Muscle of leg (tissue), 11 donors: ENCODE results near the gene AVEN. TPM values are rescaled to one million over a fixed set of nuclear protein-coding genes. Genes with fewer than 3 reads are reported as not detected.

ENCODE experiments used
- DNase-seq: peaks from one replicate; pipeline ENCODE4 v3.0.0; 2013
- H3K27ac ChIP-seq: one replicate; pipeline ENCODE4 v1.5.1; 2013; ENCODE audit warnings: mild to moderate bottlenecking, low read length, control low read depth
- H3K27me3 ChIP-seq: one replicate; pipeline ENCODE4 v1.6.1; 2013; ENCODE audit warnings: low read length; ENCODE audit not compliant: control insufficient read depth, insufficient read depth
- H3K36me3 ChIP-seq: one replicate; pipeline ENCODE4 v1.6.1; 2013; ENCODE audit warnings: low read length; ENCODE audit not compliant: control insufficient read depth, insufficient read depth
- H3K4me1 ChIP-seq: one replicate; pipeline ENCODE4 v1.6.1; 2013; ENCODE audit warnings: low read length; ENCODE audit not compliant: control insufficient read depth, insufficient read depth
- H3K4me3 ChIP-seq: one replicate; pipeline ENCODE4 v1.5.1; 2013; ENCODE audit warnings: low read length, control low read depth
- H3K9me3 ChIP-seq: replicated peaks from 2 replicates; pipeline ENCODE4 v1.6.1; 2013; ENCODE audit warnings: low read depth, low read length; ENCODE audit not compliant: control insufficient read depth
- WGBS: methylation state at CpG from one replicate; pipeline ENCODE4 v1.1.5; 2013; ENCODE audit warnings: missing lambda C conversion rate; ENCODE audit not compliant: insufficient coverage; 5-methylcytosine and 5-hydroxymethylcytosine counted together
- polyA plus RNA-seq, 8 donors: library from polyadenylated mRNA; unstranded; fragments of 120-200 nt; gene quantifications; one replicate each; pipeline versions ENCODE4 v1.2.1 to v1.2.3, GENCODE V29; 2013; ENCODE audit warnings: inconsistent platforms in 1 of 8, low replicate concordance in 1 of 8; ENCODE audit not compliant: insufficient read length in 8 of 8, insufficient read depth in 1 of 8
- total RNA-seq: library from RNA; stranded (reverse); fragments of 120-200 nt; gene quantifications from one replicate; pipeline ENCODE4 v1.2.4, GENCODE V29; 2013

AVEN gene
- total and polyA plus RNA-seq, 9 donors, result 16.7 to 22.8 (median 20.0) TPM

- Histone ChIP-seq H3K4me1 (no peaks in the 10 kb centered on the region), H3K27me3 (no peaks in the 10 kb centered on the region), H3K27ac (no peak overlapping the region), H3K9me3 (no peaks in the 10 kb centered on the region), H3K36me3 (peaks cover 39% of the 10 kb centered on the region), H3K4me3 (no peak overlapping the region)
- DNase-seq, result no peak
- no CpG with 5 or more reads among the region's 1 CpG for WGBS
These were observed 178.9 kb downstream of the AVEN start for GRCh38 chr15:33859992-33860545.

DNA sequence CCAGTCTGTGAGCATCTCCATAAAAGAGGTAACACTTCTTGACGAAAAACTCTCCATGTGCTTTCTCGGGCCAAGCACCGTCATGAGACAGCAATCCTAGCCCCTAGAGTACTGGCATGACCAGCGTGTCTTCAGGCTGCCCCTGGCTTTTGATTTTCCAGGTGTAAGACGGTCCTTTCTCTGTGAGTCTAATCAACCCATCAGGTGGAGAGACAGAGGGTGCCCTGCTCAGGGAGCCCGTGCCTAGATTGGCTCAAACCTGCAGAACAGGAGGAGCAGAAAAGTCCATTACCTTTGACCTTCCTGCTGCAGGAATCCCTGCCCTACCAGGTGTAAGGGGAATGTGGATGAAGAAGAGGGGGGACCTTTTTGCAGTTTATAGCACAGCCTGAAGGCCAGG is 180.2 kb downstream of the AVEN start:
- no peak overlapping the region for H3K27ac ChIP-seq
- H3K4me3 ChIP-seq, result no peak overlapping the region
- peaks cover 44% of the 10 kb centered on the region for H3K36me3 ChIP-seq
- no peaks in the 10 kb centered on the region for H3K4me1 ChIP-seq
- H3K27me3 ChIP-seq, result no peaks in the 10 kb centered on the region
- DNase-seq, result no peak
- 86% methylated on average over 5 of the region's 6 CpGs for WGBS
- H3K9me3 ChIP-seq, result no peaks in the 10 kb centered on the region

DNA sequence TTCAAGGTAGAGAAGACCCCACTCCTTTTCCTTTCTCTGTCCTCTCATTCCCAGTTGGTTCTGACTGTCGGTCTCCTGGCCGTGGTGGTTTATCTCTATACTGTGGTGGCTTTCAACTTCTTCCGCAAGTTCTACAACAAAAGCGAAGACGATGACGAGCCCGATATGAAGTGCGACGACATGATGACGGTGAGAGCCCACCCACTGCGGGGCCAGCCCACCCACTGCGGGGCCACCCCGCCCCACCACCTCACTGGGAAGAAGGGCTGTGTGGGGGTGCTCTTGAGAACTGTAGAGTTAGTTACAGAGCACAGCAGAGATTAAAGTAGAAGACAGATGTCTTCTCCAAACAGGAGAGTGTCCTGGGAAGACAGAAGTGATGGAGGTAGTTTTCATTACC is 181.3 kb downstream of the AVEN start:
- Histone ChIP-seq H3K9me3 (no peaks in the 10 kb centered on the region), H3K4me1 (no peaks in the 10 kb centered on the region), H3K27ac (no peak overlapping the region), H3K36me3 (peaks cover 43% of the 10 kb centered on the region), H3K27me3 (no peaks in the 10 kb centered on the region), H3K4me3 (no peak overlapping the region)
- DNase-seq, result no peak
- 100% methylated on average over 1 of the region's 13 CpGs for WGBS

- no peak overlapping the region for H3K27ac ChIP-seq
- H3K4me1 ChIP-seq, result no peaks in the 10 kb centered on the region
- no peaks in the 10 kb centered on the region for H3K27me3 ChIP-seq
- H3K36me3 ChIP-seq, result peaks cover 20% of the 10 kb centered on the region
- no peaks in the 10 kb centered on the region for H3K9me3 ChIP-seq
- no CpG with 5 or more reads among the region's 2 CpGs for WGBS
- no peak for DNase-seq
- H3K4me3 ChIP-seq, result no peak overlapping the region
These were observed 186.4 kb downstream of the AVEN start for GRCh38 chr15:33852570-33852969.

DNA sequence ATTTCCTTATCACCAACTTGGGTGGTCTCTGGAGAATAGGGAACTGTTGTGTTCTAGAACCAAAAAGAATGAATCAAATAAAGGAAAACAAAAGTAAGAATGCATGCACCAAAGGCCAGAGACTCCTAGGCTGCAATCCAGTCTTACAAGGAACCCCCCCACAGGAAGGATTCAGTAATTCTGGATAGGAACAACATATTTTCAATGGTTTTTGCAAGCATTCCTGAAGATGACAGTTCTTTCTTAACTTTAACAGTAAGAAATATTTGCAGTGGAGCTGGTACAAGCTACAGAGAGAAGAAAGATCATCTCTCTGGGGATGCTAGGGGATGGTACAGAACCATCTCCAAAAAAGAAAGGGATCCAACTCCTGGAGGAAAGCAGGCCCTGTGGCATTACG is 186.9 kb downstream of the AVEN start:
- H3K27me3 ChIP-seq, result no peaks in the 10 kb centered on the region
- no CpG with 5 or more reads among the region's 1 CpG for WGBS
- H3K36me3 ChIP-seq, result peaks cover 16% of the 10 kb centered on the region
- no peak overlapping the region for H3K27ac ChIP-seq
- DNase-seq, result no peak
- H3K4me3 ChIP-seq, result no peak overlapping the region
- H3K9me3 ChIP-seq, result no peaks in the 10 kb centered on the region
- H3K4me1 ChIP-seq, result no peaks in the 10 kb centered on the region

DNA sequence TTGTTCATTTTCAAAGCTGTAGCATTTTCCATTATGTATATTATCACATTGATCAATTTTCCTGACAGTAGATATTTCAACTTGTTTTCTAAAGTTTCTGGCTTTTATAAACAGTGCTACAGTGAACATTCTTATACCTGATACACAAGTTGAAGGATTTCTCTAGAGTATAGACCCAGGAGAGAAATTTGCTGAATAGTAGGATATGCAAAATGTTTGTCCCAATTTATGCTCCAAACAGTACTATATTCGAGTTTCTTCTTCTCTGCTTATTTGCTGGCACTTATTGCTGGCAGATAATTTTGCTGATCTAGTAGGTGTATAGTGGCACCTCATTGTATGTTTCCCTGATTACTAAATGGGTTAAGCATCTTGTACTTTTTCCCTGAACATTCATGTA is 187.9 kb downstream of the AVEN start:
- Histone ChIP-seq H3K27me3 (no peaks in the 10 kb centered on the region), H3K27ac (no peak overlapping the region), H3K9me3 (no peaks in the 10 kb centered on the region), H3K4me3 (no peak overlapping the region), H3K36me3 (peaks cover 10% of the 10 kb centered on the region), H3K4me1 (no peaks in the 10 kb centered on the region)
- no CpG with 5 or more reads among the region's 1 CpG for WGBS
- DNase-seq, result no peak

DNA sequence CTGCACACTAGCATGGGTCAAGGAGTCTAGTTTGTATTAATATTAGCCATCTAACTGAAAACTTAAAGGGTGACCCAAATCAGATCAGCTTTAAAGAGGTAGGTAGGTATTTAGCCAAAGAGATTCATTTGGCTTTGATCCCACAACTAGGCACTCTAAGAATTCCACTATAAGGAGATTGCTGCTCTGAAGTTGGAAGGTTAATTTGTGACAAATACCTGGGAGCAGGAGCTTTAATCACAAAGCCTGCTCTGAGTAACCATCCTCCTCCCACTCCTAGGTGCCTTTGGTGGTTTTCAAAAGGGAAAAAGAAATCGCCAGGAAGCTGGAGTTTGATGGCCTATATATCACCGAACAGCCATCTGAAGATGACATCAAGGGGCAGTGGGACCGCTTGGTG is 191.0 kb downstream of the AVEN start:
- Histone ChIP-seq H3K27me3 (no peaks in the 10 kb centered on the region), H3K4me1 (no peaks in the 10 kb centered on the region), H3K36me3 (peaks cover 3% of the 10 kb centered on the region), H3K9me3 (no peaks in the 10 kb centered on the region), H3K27ac (no peak overlapping the region), H3K4me3 (no peak overlapping the region)
- whole genome bisulfite sequencing, result no CpG with 5 or more reads among the region's 3 CpGs
- no peak for DNase-seq

DNA sequence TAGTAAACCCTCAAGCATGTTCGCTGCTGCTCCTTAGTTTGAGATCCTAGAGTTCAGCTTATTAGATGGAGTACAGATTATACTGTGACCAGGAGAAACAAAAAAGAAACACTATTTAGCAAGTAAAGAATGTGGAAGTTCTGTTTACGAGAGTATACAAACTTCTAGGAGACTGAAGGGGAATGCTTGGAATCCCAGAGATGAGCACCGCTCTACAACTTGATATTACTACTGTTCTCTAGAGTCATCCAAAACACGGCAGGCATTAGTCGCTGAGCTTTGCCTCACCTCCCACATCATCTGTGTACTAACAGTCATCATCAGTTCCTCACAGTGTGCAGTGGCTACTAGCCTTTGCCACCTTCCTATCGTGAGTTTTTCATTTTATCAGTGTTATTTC is 192.1 kb downstream of the AVEN start:
- WGBS, result 75% methylated on average over 4 of the region's 6 CpGs
- DNase-seq, result no peak
- H3K27me3 ChIP-seq, result no peaks in the 10 kb centered on the region
- peaks cover 7% of the 10 kb centered on the region for H3K36me3 ChIP-seq
- no peak overlapping the region for H3K4me3 ChIP-seq
- no peak overlapping the region for H3K27ac ChIP-seq
- no peaks in the 10 kb centered on the region for H3K4me1 ChIP-seq
- H3K9me3 ChIP-seq, result no peaks in the 10 kb centered on the region

DNA sequence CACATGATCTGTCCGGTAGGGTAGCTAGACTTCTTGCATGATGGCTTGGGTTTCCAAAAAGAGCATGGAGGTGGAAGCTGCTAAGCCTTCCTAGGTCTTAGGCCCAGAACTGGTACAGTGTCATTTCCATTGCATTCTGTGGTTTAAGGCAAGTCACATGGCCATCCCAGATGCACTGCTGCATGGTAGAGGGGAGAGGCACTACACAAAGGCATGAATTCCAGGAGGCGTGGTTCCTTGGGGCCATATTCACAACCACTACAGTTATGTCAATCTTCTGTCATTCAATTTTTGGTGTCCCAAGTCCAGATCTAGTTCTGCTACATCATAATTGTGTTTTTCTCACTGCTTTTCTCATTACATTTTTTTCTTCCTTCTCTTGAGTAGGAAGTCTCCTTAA is 192.9 kb downstream of the AVEN start:
- no peak overlapping the region for H3K27ac ChIP-seq
- no peak overlapping the region for H3K4me3 ChIP-seq
- no peak for DNase-seq
- H3K4me1 ChIP-seq, result no peaks in the 10 kb centered on the region
- H3K36me3 ChIP-seq, result peaks cover 7% of the 10 kb centered on the region
- WGBS, result 100% methylated on average over 1 of the region's 2 CpGs
- H3K27me3 ChIP-seq, result no peaks in the 10 kb centered on the region
- H3K9me3 ChIP-seq, result no peaks in the 10 kb centered on the region

DNA sequence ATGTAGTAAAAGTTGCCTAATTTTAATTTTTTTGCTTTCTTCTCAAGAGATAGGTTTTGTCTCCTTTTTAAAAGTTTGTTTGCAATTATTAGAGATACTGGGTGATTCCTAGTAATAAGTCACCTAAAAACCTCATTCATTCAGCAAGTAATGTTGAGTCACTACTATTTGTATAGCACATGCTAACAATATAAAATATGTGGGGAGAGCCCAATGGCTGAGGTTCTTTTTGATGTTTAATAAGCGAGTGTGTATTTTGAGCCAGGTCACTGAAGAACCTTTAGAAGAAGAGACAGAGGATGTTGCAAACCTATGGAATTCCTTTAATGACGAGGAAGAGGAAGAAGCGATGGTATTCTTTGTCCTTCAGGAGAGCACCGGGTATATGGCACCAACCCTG is 194.4 kb downstream of the AVEN start:
- Histone ChIP-seq H3K27ac (no peak overlapping the region), H3K36me3 (peaks cover 9% of the 10 kb centered on the region), H3K9me3 (no peaks in the 10 kb centered on the region), H3K4me3 (no peak overlapping the region), H3K27me3 (no peaks in the 10 kb centered on the region), H3K4me1 (no peaks in the 10 kb centered on the region)
- DNase-seq, result no peak
- WGBS, result 100% methylated on average over 1 of the region's 4 CpGs

DNA sequence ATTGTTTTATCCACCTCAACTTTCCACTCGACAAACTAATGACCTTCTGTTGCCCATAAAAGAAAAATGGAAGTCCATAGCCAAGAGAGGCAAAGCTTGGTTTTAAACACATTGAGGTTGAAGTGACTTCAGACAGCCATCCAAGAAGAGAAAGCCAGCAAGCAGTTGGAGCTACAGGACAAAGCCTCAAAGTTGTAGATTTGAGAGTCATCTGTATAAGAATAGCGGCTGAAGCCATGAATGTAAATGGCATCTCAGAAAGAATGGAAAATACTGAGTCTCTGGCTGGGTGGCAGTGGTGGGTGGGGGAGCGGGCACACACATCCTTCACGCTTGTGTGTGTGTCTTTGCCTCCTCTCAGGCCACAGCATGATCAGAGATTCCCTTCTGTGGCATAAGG is 194.8 kb downstream of the AVEN start:
- H3K4me1 ChIP-seq, result no peaks in the 10 kb centered on the region
- H3K4me3 ChIP-seq, result no peak overlapping the region
- DNase-seq, result no peak
- H3K27me3 ChIP-seq, result no peaks in the 10 kb centered on the region
- no peaks in the 10 kb centered on the region for H3K9me3 ChIP-seq
- H3K27ac ChIP-seq, result no peak overlapping the region
- peaks cover 12% of the 10 kb centered on the region for H3K36me3 ChIP-seq
- WGBS, result 80% methylated on average over 2 of the region's 4 CpGs
